Activated B cell treated with CpG ODN at 0.5 μM for 24 hours (primary cell): ENCODE data around the gene UBE3A. TPM values are rescaled to one million over a fixed set of nuclear protein-coding genes. Genes with fewer than 3 reads are reported as not detected.

ENCODE experiments used
- ATAC-seq: fragments of 200-7000 bp; cut with Tn5 transposase; one replicate; pipeline ENCODE4 v1.10.0; 2021; ENCODE audit warnings: low read depth, mild to moderate bottlenecking, moderate library complexity
- CTCF ChIA-PET: fragments of 350-600 bp; sonication (Branson Sonifier 250); formaldehyde crosslinking; loops from one replicate; lab custom pipeline; 2021; ENCODE audit warnings: antibody characterized with exemption; lab: Charles Lee
- POLR2A ChIA-PET: fragments of 350-600 bp; sonication (Branson Sonifier 250); formaldehyde crosslinking; loops from one replicate; lab custom pipeline; 2021; ENCODE audit warnings: antibody characterized with exemption; lab: Charles Lee
- DNase-seq: peaks from one replicate; pipeline ENCODE4 v3.0.0; 2022
- H3K27ac Mint-ChIP-seq: one replicate; pipeline ENCODE4 v1.8.0; 2020; ENCODE audit warnings: mixed read lengths
- H3K27me3 Mint-ChIP-seq: one replicate; pipeline ENCODE4 v1.8.0; 2021; ENCODE audit warnings: mixed read lengths
- H3K36me3 Mint-ChIP-seq: one replicate; pipeline ENCODE4 v1.8.0; 2021; ENCODE audit warnings: low read depth, mixed read lengths
- H3K4me1 Mint-ChIP-seq: one replicate; pipeline ENCODE4 v1.8.0; 2021; ENCODE audit warnings: mixed read lengths
- H3K4me3 Mint-ChIP-seq: one replicate; pipeline ENCODE4 v1.8.0; 2020; ENCODE audit warnings: mild to moderate bottlenecking, mixed read lengths
- H3K9me3 Mint-ChIP-seq: one replicate; pipeline ENCODE4 v1.8.0; 2020; ENCODE audit warnings: mixed read lengths
- intact Hi-C: fragments of 100-400 bp; cut with micrococcal nuclease; formaldehyde crosslinking; loops from one replicate; pipeline ENCODE4 v1.15.1; 2024
- total RNA-seq: library from RNA; stranded (reverse); gene quantifications from 2 replicates; pipeline ENCODE4 v1.2.3, GENCODE V29; 2022
- TF ChIP-seq, protein P1 (sequence below): fragments of 200-600 bp; IDR thresholded peaks from one replicate; pipeline ENCODE4 v1.8.0; 2022; ENCODE audit warnings: antibody characterized with exemption, mild to moderate bottlenecking

UBE3A gene
- total RNA-seq, 1 donor from 2014 or later: 122 TPM

DNA sequence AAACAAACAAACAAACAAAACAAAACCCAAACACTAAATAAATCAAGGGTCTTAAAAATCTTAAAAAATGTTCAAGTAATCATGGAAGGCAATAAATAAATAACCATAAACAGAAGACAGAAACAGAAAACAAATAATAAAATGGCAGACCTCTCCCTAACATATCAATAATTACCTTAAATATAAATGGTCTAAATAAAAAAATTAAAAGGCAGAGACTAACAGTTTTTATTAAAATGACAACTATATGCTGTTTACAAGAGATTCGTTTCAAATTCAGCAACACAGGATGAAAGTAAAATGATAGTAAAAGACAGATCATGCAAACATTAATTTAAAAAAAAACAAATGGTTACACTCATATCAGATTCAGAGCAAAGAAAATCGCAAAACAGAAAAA lies 91.1 kb downstream of the UBE3A start:
- Mint-ChIP-seq H3K36me3 (peaks cover 80% of the 10 kb centered on the region), H3K9me3 (peaks cover 14% of the 10 kb centered on the region), H3K4me3 (no peak overlapping the region), H3K27me3 (no peaks in the 10 kb centered on the region), H3K27ac (no peak overlapping the region), H3K4me1 (peaks cover 5% of the 10 kb centered on the region)
- ATAC-seq: no peak
- DNase-seq: no peak
- ChIA-PET POLR2A (no interaction called here), CTCF (no interaction called here)
- intact Hi-C loops: no loop called here
- TF ChIP-seq, protein P1, sequence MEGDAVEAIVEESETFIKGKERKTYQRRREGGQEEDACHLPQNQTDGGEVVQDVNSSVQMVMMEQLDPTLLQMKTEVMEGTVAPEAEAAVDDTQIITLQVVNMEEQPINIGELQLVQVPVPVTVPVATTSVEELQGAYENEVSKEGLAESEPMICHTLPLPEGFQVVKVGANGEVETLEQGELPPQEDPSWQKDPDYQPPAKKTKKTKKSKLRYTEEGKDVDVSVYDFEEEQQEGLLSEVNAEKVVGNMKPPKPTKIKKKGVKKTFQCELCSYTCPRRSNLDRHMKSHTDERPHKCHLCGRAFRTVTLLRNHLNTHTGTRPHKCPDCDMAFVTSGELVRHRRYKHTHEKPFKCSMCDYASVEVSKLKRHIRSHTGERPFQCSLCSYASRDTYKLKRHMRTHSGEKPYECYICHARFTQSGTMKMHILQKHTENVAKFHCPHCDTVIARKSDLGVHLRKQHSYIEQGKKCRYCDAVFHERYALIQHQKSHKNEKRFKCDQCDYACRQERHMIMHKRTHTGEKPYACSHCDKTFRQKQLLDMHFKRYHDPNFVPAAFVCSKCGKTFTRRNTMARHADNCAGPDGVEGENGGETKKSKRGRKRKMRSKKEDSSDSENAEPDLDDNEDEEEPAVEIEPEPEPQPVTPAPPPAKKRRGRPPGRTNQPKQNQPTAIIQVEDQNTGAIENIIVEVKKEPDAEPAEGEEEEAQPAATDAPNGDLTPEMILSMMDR: no peak

- peaks cover 14% of the 10 kb centered on the region for H3K9me3 Mint-ChIP-seq
- H3K4me1 Mint-ChIP-seq: peaks cover 9% of the 10 kb centered on the region
- H3K4me3 Mint-ChIP-seq: no peak overlapping the region
- TF ChIP-seq, protein P1: no peak
- no peak overlapping the region for H3K27ac Mint-ChIP-seq
- peaks cover 85% of the 10 kb centered on the region for H3K36me3 Mint-ChIP-seq
- intact Hi-C loops: no loop called here
- ATAC-seq (no peak), DNase-seq (no peak)
- POLR2A ChIA-PET: no interaction called here
- CTCF ChIA-PET: no interaction called here
- H3K27me3 Mint-ChIP-seq: no peaks in the 10 kb centered on the region
Observed at GRCh38 chr15:25346371-25346770, 92.5 kb downstream of the UBE3A start.

GRCh38 chr15:25345943-25346342 lies 92.9 kb downstream of the UBE3A start:
- POLR2A ChIA-PET: no interaction called here
- ATAC-seq: no peak
- Mint-ChIP-seq H3K27me3 (no peaks in the 10 kb centered on the region), H3K9me3 (peaks cover 13% of the 10 kb centered on the region), H3K4me1 (peaks cover 9% of the 10 kb centered on the region), H3K4me3 (no peak overlapping the region), H3K36me3 (peaks cover 81% of the 10 kb centered on the region), H3K27ac (no peak overlapping the region)
- TF ChIP-seq, protein P1: no peak
- CTCF ChIA-PET: no interaction called here
- no peak for DNase-seq
- intact Hi-C loops: no loop called here

DNA sequence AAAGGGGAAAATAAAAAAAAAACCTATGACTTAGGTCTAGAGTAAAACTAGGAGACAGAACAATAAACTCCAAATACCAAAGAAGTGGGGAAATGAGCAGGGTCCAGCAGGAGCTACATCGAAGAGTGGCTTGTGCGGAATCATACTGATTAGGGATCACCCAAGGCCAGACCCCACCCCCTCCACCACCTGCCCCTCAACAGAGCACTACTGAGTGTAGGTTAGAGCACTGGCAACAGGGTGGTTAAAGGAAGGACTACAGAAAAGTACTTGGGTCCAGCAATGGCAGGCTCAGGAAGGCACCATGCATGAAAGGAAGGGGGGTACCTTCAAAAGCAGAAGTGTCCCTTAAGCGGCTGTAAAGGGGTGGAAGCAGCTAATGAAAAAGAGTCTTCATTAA lies 96.2 kb downstream of the UBE3A start:
- ChIA-PET CTCF (no interaction called here), POLR2A (no interaction called here)
- H3K27me3 Mint-ChIP-seq: no peaks in the 10 kb centered on the region
- peak overlapping the region; percentile 18 for H3K27ac Mint-ChIP-seq
- H3K36me3 Mint-ChIP-seq: peaks cover 77% of the 10 kb centered on the region
- H3K4me1 Mint-ChIP-seq: peaks cover 9% of the 10 kb centered on the region
- TF ChIP-seq, protein P1: no peak
- no peak overlapping the region for H3K4me3 Mint-ChIP-seq
- DNase-seq (no peak), ATAC-seq (no peak)
- H3K9me3 Mint-ChIP-seq: no peaks in the 10 kb centered on the region
- intact Hi-C loops: no loop called here

GRCh38 chr15:25339431-25339830 lies 99.4 kb downstream of the UBE3A start:
- no peaks in the 10 kb centered on the region for H3K27me3 Mint-ChIP-seq
- peaks cover 76% of the 10 kb centered on the region for H3K36me3 Mint-ChIP-seq
- TF ChIP-seq, protein P1: no peak
- POLR2A ChIA-PET: no interaction called here
- H3K4me1 Mint-ChIP-seq: peaks cover 9% of the 10 kb centered on the region
- peaks cover 5% of the 10 kb centered on the region for H3K9me3 Mint-ChIP-seq
- ATAC-seq (no peak), DNase-seq (no peak)
- H3K27ac Mint-ChIP-seq: no peak overlapping the region
- CTCF ChIA-PET: no interaction called here
- intact Hi-C loops: no loop called here
- H3K4me3 Mint-ChIP-seq: no peak overlapping the region
